NOMO-1 (cell line): ENCODE measurements around the gene TOR1B.
A peak's percentile ranks its signal among the peaks of the same experiment; 100 is the strongest.

Experiments
- DNase-seq, 2 experiments: peaks; one replicate each; lab custom pipeline; 2025; ENCODE audit not compliant: unreplicated experiment in 2 of 2; lab: John Stamatoyannopoulos, UW

Gene TOR1B

GRCh38 chr9:129838707-129839259, 35.8 kb downstream of the TOR1B start:
- peak; percentile 42 to 61 for DNase-seq

DNA sequence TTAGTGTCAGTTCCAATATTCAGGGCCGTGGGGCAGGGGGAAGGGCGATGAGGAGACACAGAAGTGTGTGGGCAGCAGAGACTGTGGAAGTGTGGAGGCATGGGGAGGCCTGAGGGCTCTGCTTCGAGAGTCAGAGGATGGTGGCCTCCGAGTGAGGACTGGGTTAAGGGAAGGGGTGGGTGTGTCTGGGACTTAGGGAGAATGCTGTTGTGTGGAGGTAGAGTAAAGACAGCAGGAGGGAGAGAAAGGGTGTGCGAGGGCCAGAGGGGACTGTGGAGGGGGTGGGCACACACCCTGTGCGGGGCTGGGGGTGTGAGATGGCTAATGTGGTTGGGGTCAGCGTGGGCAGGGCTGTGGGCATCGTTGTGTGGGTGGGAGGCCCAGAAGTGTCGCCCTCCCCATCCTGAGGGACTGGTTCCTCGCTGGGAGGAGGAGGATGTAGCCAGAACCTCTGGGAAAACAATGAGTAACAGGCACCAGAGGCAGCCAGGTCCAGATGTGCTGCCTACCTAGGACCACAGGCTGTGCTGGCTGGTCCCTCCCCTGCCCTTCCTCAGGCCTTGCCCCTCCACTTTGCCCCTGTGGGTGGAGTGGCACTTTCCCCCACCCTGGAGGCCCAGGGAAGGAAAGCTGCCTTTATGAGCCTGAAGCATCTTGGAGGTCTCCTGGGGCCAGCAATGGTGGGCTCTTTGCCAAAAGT, 36.5 kb downstream of the TOR1B start:
- DNase-seq: no peak

DNA sequence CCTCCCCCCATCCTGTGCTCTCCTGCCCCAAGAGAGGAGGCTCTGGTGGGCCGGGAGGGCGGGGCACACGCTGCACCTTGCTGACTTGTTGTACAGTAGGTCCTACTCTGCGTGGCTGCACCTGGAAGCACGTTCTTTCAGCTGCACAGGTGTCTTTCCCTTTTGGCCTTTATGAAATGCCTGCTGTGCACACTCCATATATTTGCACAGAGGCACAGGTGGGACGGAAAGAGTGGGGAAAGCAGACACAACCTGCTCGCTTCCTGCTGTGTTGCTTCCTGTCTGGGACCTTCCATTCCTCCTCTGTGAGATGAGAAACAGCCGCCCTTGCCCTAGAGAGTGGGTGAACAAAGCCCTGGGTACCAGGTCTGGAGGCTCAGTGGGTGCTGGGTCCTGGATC, 37.0 kb downstream of the TOR1B start:
- DNase-seq: no peak

DNA sequence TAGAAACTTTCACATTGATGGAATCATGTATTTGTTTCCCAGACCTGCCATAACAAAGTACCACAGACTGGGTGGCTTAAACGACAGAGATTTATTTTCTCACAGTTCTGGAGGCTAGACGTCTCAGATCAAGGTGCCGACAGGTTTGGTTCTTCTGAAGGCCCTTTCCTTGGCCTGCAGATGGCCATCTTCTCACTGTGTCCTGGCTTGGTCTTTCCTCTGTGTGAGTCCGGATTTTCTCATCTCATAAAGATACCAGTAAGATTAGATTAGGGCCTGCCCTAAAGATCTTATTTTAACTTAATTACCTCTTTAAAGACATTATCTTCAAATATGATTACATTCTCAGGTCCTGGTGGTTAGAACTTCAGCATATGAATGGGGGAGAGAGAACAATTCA, 38.1 kb downstream of the TOR1B start:
- no peak for DNase-seq

GRCh38 chr9:129845373-129845772, 42.4 kb downstream of the TOR1B start:
- DNase-seq: no peak

GRCh38 chr9:129848712-129849441, 45.9 kb downstream of the TOR1B start:
- DNase-seq: no peak

- DNase-seq: no peak
Observed at GRCh38 chr9:129849901-129850300, 46.9 kb downstream of the TOR1B start.

- DNase-seq: no peak
Observed at GRCh38 chr9:129850821-129851550, 48.0 kb downstream of the TOR1B start.

DNA sequence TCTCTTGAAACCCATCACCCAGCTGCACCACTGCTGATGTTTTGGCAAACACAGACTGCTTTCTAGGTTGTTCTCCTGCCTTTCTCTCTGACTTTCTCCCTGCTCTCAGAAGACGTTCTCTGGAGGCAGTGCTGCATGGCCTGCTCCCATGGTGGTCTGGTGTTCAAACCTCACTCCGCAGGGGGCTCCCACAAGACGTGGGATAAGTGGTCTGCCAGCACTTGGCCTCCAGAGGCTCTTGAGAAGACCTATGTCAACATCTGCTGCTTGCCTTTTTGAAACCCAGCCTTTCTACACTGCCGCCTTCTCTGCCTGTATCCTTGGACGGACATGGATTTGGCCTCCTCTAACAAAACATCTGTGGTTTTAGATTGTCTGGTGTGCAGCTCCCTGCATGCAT, 48.8 kb downstream of the TOR1B start:
- DNase-seq: no peak

GRCh38 chr9:129852579-129852978, 49.6 kb downstream of the TOR1B start:
- DNase-seq: no peak

DNA sequence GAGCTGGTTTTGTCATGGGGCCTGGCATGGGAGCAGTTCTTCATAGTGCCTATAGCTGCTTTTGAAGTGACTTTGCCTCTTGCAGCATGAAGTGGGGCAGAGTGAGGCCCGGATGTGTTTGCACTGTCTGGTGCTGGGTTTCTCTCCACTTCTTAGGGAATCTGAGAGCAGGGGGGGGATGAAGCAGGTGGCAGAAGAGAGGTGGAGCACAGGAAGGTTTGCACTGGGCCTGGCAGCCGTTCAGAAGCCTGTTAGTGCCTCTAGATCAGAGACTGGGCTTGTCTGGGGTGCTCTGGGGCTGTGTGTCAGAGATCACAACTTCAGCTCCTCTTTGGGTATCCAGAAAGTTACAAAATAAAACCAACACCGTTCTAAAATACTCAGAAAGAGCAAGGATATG, 50.6 kb downstream of the TOR1B start:
- no peak for DNase-seq

GRCh38 chr9:129854588-129855110, 51.7 kb downstream of the TOR1B start:
- DNase-seq: no peak

GRCh38 chr9:129857207-129857606, 54.2 kb downstream of the TOR1B start:
- DNase-seq: no peak

DNA sequence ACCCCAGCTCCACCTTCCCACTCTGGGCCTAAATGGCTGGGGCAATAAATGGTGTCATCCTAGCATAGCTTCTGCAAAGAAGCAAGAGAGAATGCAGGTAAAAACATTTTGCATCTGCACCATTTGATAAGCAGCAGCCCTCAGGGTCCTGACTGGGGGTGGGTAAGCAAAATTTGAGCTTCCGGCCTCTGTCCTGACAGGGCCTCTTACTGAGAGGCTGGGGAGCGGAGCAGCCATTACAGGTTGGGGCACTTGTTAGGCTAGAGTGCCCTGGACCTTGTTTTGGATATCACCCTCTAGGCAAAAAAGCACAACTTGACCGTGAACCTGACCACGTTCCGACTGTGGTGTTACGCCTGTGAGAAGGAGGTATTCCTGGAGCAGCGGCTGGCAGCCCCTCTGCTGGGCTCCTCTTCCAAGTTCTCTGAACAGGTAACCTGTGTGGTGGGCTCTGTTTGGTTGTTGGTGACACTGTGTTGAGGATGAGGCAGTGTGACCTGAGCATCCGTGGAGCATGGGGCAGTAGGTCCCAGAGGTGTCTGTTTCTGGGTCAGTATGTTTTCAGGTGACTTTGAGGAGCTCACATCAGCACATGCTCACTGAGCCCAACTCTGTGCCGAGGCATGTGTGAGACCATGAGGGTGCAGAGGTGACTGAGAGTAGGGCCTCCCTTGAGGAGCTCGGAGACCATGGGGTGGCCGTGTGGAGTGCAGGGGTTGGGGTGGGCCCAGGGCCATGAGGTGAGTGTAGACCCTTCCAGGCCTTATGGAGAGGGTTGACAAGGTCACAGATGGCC, 55.4 kb downstream of the TOR1B start:
- DNase-seq: no peak
